ENCODE results near the gene SMCO2. TPM values are rescaled to one million over a fixed set of nuclear protein-coding genes. Genes with fewer than 3 reads are reported as not detected.

The SMCO2 gene
- total and polyA plus RNA-seq, 4 donors, result not detected

- H3K4me1 ChIP-seq (ENCODE audit: control insufficient read depth in 4 of 4, insufficient read depth in 4 of 4, low read length in 3 of 4), result peaks cover 0 to 4% (median 3%) of the 10 kb centered on the region in 4 donors
- H3K36me3 ChIP-seq (ENCODE audit: control insufficient read depth in 4 of 4, insufficient read depth in 3 of 4, low read depth in 1 of 4, low read length in 3 of 4), result no peaks in the 10 kb centered on the region
- H3K9me3 ChIP-seq (ENCODE audit: control insufficient read depth in 4 of 4, low read length in 3 of 4), result no peaks in the 10 kb centered on the region
- TF ChIP-seq FOXA2 (IDR thresholded peaks at IDR 0.05) (peak; percentile 37), FOXA1 (IDR thresholded peaks at IDR 0.05) (no peak), HNF4A (conservative IDR thresholded peaks at IDR 0.05) (peak in 1 of 2 donors; percentile 12)
- WGBS, result 34% methylated on average over 2 of the region's 2 CpGs
- H3K27me3 ChIP-seq (ENCODE audit: control insufficient read depth in 4 of 4, insufficient read depth in 4 of 4, low read length in 3 of 4), result no peaks in the 10 kb centered on the region
- no peak overlapping the region for H3K4me3 ChIP-seq (ENCODE audit: low read depth in 1 of 3, low read length in 3 of 3)
- DNase-seq (ENCODE audit: low spot score), result no peak
- H3K27ac ChIP-seq (ENCODE audit: low read depth in 1 of 2, low read length in 2 of 2), result no peak overlapping the region
- H3K9ac ChIP-seq (ENCODE audit: low read depth in 1 of 2, low read length in 2 of 2), result peak overlapping the region in 1 of 2 donors; percentile 50
Observed at GRCh38 chr12:27491226-27491625, 44.7 kb downstream of the SMCO2 start.

- 84% methylated on average over 6 of the region's 6 CpGs for WGBS
- no peaks in the 10 kb centered on the region for H3K36me3 ChIP-seq (ENCODE audit: control insufficient read depth in 4 of 4, insufficient read depth in 3 of 4, low read depth in 1 of 4, low read length in 3 of 4)
- TF ChIP-seq ATF3 (IDR thresholded peaks at IDR 0.05) (no peak), FOXA2 (IDR thresholded peaks at IDR 0.05) (no peak), EGR1 (IDR thresholded peaks at IDR 0.05; ENCODE audit: low read depth in 2 of 2) (no peak), JUND (IDR thresholded peaks at IDR 0.05) (no peak), ZBTB33 (IDR thresholded peaks at IDR 0.05) (no peak), YY1 (IDR thresholded peaks at IDR 0.05) (no peak), TAF1 (conservative IDR thresholded peaks at IDR 0.05) (no peak), NR2F2 (IDR thresholded peaks at IDR 0.05) (no peak), GABPA (IDR thresholded peaks at IDR 0.05 in 1 of 2, conservative IDR thresholded peaks at IDR 0.05 in 1 of 2) (no peak), MAX (IDR thresholded peaks at IDR 0.05) (no peak), RAD21 (IDR thresholded peaks at IDR 0.05) (no peak), RXRA (IDR thresholded peaks at IDR 0.05) (no peak), CTCF (IDR thresholded peaks at IDR 0.05; ENCODE audit: low read depth, low read length, missing input control) (no peak), HNF4A (conservative IDR thresholded peaks at IDR 0.05) (no peak), FOXA1 (IDR thresholded peaks at IDR 0.05) (no peak), SP1 (IDR thresholded peaks at IDR 0.05) (no peak), REST (IDR thresholded peaks at IDR 0.05) (no peak), HNF4G (IDR thresholded peaks at IDR 0.05) (no peak)
- DNase-seq (ENCODE audit: low spot score), result no peak
- peaks cover 0 to 4% (median 3%) of the 10 kb centered on the region in 4 donors for H3K4me1 ChIP-seq (ENCODE audit: control insufficient read depth in 4 of 4, insufficient read depth in 4 of 4, low read length in 3 of 4)
- no peaks in the 10 kb centered on the region for H3K27me3 ChIP-seq (ENCODE audit: control insufficient read depth in 4 of 4, insufficient read depth in 4 of 4, low read length in 3 of 4)
- H3K27ac ChIP-seq (ENCODE audit: low read depth in 1 of 2, low read length in 2 of 2), result no peak overlapping the region
- H3K9ac ChIP-seq (ENCODE audit: low read depth in 1 of 2, low read length in 2 of 2), result no peak overlapping the region
- no peak overlapping the region for H3K4me3 ChIP-seq (ENCODE audit: low read depth in 1 of 3, low read length in 3 of 3)
- no peaks in the 10 kb centered on the region for H3K9me3 ChIP-seq (ENCODE audit: control insufficient read depth in 4 of 4, low read length in 3 of 4)
Observed at GRCh38 chr12:27493260-27493940, 46.9 kb downstream of the SMCO2 start.

Data from liver (tissue), 9 donors.